Heart left ventricle (tissue), 13 donors: ENCODE measurements around the gene NSUN4.
"Not testable (repeated sequence)": the region's sequence is repeated elsewhere in the genome, so short reads cannot be mapped to it uniquely, and the experiment has no call there.

Experiments
- POLR2A ChIP-seq, 2 donors: fragments of 450-650 bp; IDR thresholded peaks; one replicate each; pipeline ENCODE4 v1.6.1; 2017; ENCODE audit warnings: antibody characterized with exemption in 2 of 2, mild to moderate bottlenecking in 2 of 2, moderate library complexity in 2 of 2
- TF ChIP-seq, protein P1 (sequence below), 12 donors: fragments of 200-600 bp; sonication (generic) in 4 of 12; IDR thresholded peaks; one replicate each; pipeline versions ENCODE4 v1.5.0 to v1.8.0; 2018 to 2022; ENCODE audit warnings: antibody characterized with exemption in 12 of 12, mild to moderate bottlenecking in 5 of 12
- donor health status: ischemic (EF 13 %, LVEDD 7.1; RV severe dilation, severe dysfunction).
- donor health status: DM: no; HTN: yes; CAD: no.
- donor health status: DM: no; HTN: no; CAD: no.
- donor health status: ischemic (EF 25% LVEDD 6.9; RV normal size, moderate dysfunction).
- donor health status: ischemic (EF 25% LVEDD 5.7; RV mildly dilated, moderate dysfunction).
- donor health status: ischemic (EF 35%, LVEDD 5.7; RV mildly dilated, moderate dysfunction).
- donor health status: nonischemic (EF 11% LVEDD 7.7; RV severe dilation, severe dysfunction).
- donor health status: DM: yes; HTN: yes; CAD: no.
- donor health status: PGD.
- donor health status: ischemic (EF 29% LVEDD 5.4; RV normal size, mild dysfunction).
- donor health status: nonischemic (EF 23%, LVEDD 6.1; RV moderate dilation, normal function).

DNA sequence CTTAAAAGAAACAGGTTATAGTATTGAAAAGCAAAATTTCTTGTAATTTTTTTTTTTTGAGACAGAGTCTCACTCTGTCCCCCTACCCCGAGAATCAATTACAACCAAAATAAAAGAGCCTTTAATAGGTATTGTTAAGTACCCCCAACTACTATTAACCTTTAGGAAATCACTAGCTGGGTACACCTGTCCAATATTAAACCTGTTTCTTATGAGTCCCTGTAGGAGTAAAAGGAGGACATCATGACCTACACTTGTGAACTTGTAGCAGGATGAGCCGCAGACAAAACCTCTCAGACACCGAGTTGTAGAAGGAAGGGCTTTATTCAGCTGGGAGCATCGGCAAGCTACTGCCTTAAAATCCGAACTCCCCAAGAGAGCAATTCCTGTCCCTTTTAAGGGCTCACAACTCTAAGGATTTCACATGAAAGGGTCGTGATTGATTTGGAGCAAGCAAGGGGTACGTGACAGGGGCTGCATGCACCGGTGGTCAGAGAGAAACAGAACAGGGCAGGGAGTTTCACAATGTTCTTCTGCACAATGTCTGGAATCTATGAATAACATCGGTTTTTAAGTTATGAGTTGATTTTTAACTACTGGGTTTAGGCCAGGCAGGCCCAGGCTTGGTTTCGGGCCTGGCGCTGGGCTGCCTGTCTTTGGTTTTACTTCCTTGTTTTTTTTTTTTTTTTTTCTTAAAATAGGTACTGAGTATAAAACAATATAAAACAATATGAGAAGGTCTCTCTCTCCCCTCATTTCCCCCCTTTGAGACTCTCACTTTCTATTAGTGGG, 15.1 kb upstream of the NSUN4 start:
- TF ChIP-seq, protein P1, sequence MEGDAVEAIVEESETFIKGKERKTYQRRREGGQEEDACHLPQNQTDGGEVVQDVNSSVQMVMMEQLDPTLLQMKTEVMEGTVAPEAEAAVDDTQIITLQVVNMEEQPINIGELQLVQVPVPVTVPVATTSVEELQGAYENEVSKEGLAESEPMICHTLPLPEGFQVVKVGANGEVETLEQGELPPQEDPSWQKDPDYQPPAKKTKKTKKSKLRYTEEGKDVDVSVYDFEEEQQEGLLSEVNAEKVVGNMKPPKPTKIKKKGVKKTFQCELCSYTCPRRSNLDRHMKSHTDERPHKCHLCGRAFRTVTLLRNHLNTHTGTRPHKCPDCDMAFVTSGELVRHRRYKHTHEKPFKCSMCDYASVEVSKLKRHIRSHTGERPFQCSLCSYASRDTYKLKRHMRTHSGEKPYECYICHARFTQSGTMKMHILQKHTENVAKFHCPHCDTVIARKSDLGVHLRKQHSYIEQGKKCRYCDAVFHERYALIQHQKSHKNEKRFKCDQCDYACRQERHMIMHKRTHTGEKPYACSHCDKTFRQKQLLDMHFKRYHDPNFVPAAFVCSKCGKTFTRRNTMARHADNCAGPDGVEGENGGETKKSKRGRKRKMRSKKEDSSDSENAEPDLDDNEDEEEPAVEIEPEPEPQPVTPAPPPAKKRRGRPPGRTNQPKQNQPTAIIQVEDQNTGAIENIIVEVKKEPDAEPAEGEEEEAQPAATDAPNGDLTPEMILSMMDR (IDR thresholded peaks at IDR 0.05), result not testable (repeated sequence)
- TF ChIP-seq POLR2A (IDR thresholded peaks at IDR 0.05), result not testable (repeated sequence)
